Fibroblast of villous mesenchyme (primary cell): Measurements from ENCODE around the gene CBX4. TPM values are rescaled to one million over a fixed set of nuclear protein-coding genes. Genes with fewer than 3 reads are reported as not detected.

ENCODE experiments used
- DNase-seq: peaks from one replicate; pipeline ENCODE4 v3.0.0-alpha.2; 2010; ENCODE audit warnings: low read depth
- H3K4me3 ChIP-seq: 2 replicates; pipeline ENCODE4 v1.5.1; 2011; ENCODE audit warnings: low read depth, mild to moderate bottlenecking, low read length
- CTCF ChIP-seq: IDR thresholded peaks from 2 replicates; pipeline ENCODE4 v1.5.1; 2012; ENCODE audit warnings: low read depth, mild to moderate bottlenecking, low read length; ENCODE audit not compliant: insufficient read depth
- total RNA-seq: library from RNA; depleted of rRNA; stranded (reverse); fragments of >200 nt; gene quantifications from 2 replicates; pipeline ENCODE4 v1.2.3, GENCODE V29; 2012

CBX4 gene
- total RNA-seq = 13.0 and 19.0 TPM in 2 replicates

GRCh38 chr17:79839356-79840268 is at the start of gene CBX4:
Gene CBX4, minus strand, starts transcription at chr17:79839440. Its CDS starts 189 bp downstream, at chr17:79839251.
- peak within 1 kb of the TSS; percentile 85 for H3K4me3 ChIP-seq
- peak; percentile 63 for TF ChIP-seq CTCF
- DNase-seq = peak; percentile 94

- DNase-seq = no peak
- TF ChIP-seq CTCF = no peak
- no peak overlapping the region for H3K4me3 ChIP-seq
Measured at GRCh38 chr17:79888009-79888540, 48.8 kb upstream of the CBX4 start.

GRCh38 chr17:79887451-79887991 is 48.3 kb upstream of the CBX4 start:
- DNase-seq = no peak
- no peak for TF ChIP-seq CTCF
- H3K4me3 ChIP-seq = no peak overlapping the region

- no peak overlapping the region for H3K4me3 ChIP-seq
- TF ChIP-seq CTCF = no peak
- no peak for DNase-seq
Measured at GRCh38 chr17:79883202-79883601, 44.0 kb upstream of the CBX4 start.

GRCh38 chr17:79878329-79878947 is 39.2 kb upstream of the CBX4 start:
- no peak for DNase-seq
- no peak for TF ChIP-seq CTCF
- H3K4me3 ChIP-seq = no peak overlapping the region

- no peak overlapping the region for H3K4me3 ChIP-seq
- no peak for DNase-seq
- TF ChIP-seq CTCF = no peak
Measured at GRCh38 chr17:79877041-79877440, 37.8 kb upstream of the CBX4 start.
